ENCODE results near the gene DYNLT1.

Gene DYNLT1

GRCh38 chr6:158669145-158670035 is 24.8 kb upstream of the DYNLT1 start:
- no peak for DNase-seq (ENCODE audit: extremely low spot score)
- ChIA-PET POLR2A (no interaction called here), CTCF (interaction anchor here (0.6 to 1.1 kb wide), 5 partner anchors 9 to 270 kb away, joined by 3 to 4 read pairs (median 3); no protein-coding TSS in a partner anchor)
- TF ChIP-seq SUZ12 (IDR thresholded peaks at IDR 0.05) = no peak
- TF ChIP-seq ZNF384 (IDR thresholded peaks at IDR 0.05) = no peak
- TF ChIP-seq SP1 (IDR thresholded peaks at IDR 0.05) = no peak
- no peak for TF ChIP-seq ARNT (IDR thresholded peaks at IDR 0.05)
- no peak for TF ChIP-seq CTBP1 (IDR thresholded peaks at IDR 0.05; ENCODE audit: borderline replicate concordance)
- no peak for TF ChIP-seq FOXM1 (IDR thresholded peaks at IDR 0.05; ENCODE audit: borderline replicate concordance)
- no peak for TF ChIP-seq FOXK2 (IDR thresholded peaks at IDR 0.05)
- TF ChIP-seq FOXA1 (IDR thresholded peaks at IDR 0.05) = no peak
- no peak for TF ChIP-seq BHLHE40 (IDR thresholded peaks at IDR 0.05; ENCODE audit: borderline replicate concordance)
- no peak for TF ChIP-seq L3MBTL2 (conservative IDR thresholded peaks at IDR 0.05)
- no peak for TF ChIP-seq TARDBP (IDR thresholded peaks at IDR 0.05)
- TF ChIP-seq NFRKB (IDR thresholded peaks at IDR 0.05) = no peak
- TF ChIP-seq LEF1 (IDR thresholded peaks at IDR 0.05; ENCODE audit: borderline replicate concordance) = no peak
- no peak for TF ChIP-seq ELF4 (IDR thresholded peaks at IDR 0.05)
- TF ChIP-seq HDGF (IDR thresholded peaks at IDR 0.05; ENCODE audit: borderline replicate concordance) = no peak
- TF ChIP-seq PKNOX1 (IDR thresholded peaks at IDR 0.05) = no peak

GRCh38 chr6:158668707-158669103 is 24.2 kb upstream of the DYNLT1 start:
- no peak for DNase-seq (ENCODE audit: extremely low spot score)
- POLR2A ChIA-PET = no interaction called here
- TF ChIP-seq FOXA1 (IDR thresholded peaks at IDR 0.05) (no peak), HDGF (IDR thresholded peaks at IDR 0.05; ENCODE audit: borderline replicate concordance) (no peak), BHLHE40 (IDR thresholded peaks at IDR 0.05; ENCODE audit: borderline replicate concordance) (no peak), TARDBP (IDR thresholded peaks at IDR 0.05) (no peak), FOXK2 (IDR thresholded peaks at IDR 0.05) (no peak), ARNT (IDR thresholded peaks at IDR 0.05) (no peak), ELF4 (IDR thresholded peaks at IDR 0.05) (no peak), L3MBTL2 (conservative IDR thresholded peaks at IDR 0.05) (no peak), PKNOX1 (IDR thresholded peaks at IDR 0.05) (no peak), FOXM1 (IDR thresholded peaks at IDR 0.05; ENCODE audit: borderline replicate concordance) (no peak), CTBP1 (IDR thresholded peaks at IDR 0.05; ENCODE audit: borderline replicate concordance) (no peak), SUZ12 (IDR thresholded peaks at IDR 0.05) (no peak), SP1 (IDR thresholded peaks at IDR 0.05) (no peak), LEF1 (IDR thresholded peaks at IDR 0.05; ENCODE audit: borderline replicate concordance) (no peak), ZNF384 (IDR thresholded peaks at IDR 0.05) (no peak)
- CTCF ChIA-PET = interaction anchor here (1.0 to 1.1 kb wide), 2 partner anchors 9 to 10 kb away, joined by 3 to 4 read pairs; no protein-coding TSS in a partner anchor

- ChIA-PET POLR2A (no interaction called here), CTCF (interaction anchor here (0.6 kb wide), 1 partner anchor 24 kb away, joined by 3 read pairs; no protein-coding TSS in a partner anchor)
- TF ChIP-seq CTBP1 (IDR thresholded peaks at IDR 0.05; ENCODE audit: borderline replicate concordance) = no peak
- TF ChIP-seq BHLHE40 (IDR thresholded peaks at IDR 0.05; ENCODE audit: borderline replicate concordance) = no peak
- no peak for TF ChIP-seq TARDBP (IDR thresholded peaks at IDR 0.05)
- no peak for TF ChIP-seq FOXM1 (IDR thresholded peaks at IDR 0.05; ENCODE audit: borderline replicate concordance)
- no peak for TF ChIP-seq PKNOX1 (IDR thresholded peaks at IDR 0.05)
- no peak for TF ChIP-seq L3MBTL2 (conservative IDR thresholded peaks at IDR 0.05)
- DNase-seq (ENCODE audit: extremely low spot score) = no peak
Observed at GRCh38 chr6:158667360-158667981, 22.9 kb upstream of the DYNLT1 start.

- ChIA-PET POLR2A (no interaction called here), CTCF (interaction anchor here (1.1 kb wide), 1 partner anchor 25 kb away, joined by 4 read pairs; no protein-coding TSS in a partner anchor)
- DNase-seq (ENCODE audit: extremely low spot score) = no peak
- TF ChIP-seq CTBP1 (IDR thresholded peaks at IDR 0.05; ENCODE audit: borderline replicate concordance) (no peak), ARNT (IDR thresholded peaks at IDR 0.05) (no peak), PKNOX1 (IDR thresholded peaks at IDR 0.05) (no peak), L3MBTL2 (conservative IDR thresholded peaks at IDR 0.05) (no peak), SP1 (IDR thresholded peaks at IDR 0.05) (no peak), FOXK2 (IDR thresholded peaks at IDR 0.05) (no peak), HDGF (IDR thresholded peaks at IDR 0.05; ENCODE audit: borderline replicate concordance) (no peak), TARDBP (IDR thresholded peaks at IDR 0.05) (no peak), FOXM1 (IDR thresholded peaks at IDR 0.05; ENCODE audit: borderline replicate concordance) (no peak), SUZ12 (IDR thresholded peaks at IDR 0.05) (no peak), NFRKB (IDR thresholded peaks at IDR 0.05) (no peak), LEF1 (IDR thresholded peaks at IDR 0.05; ENCODE audit: borderline replicate concordance) (no peak), FOXA1 (IDR thresholded peaks at IDR 0.05) (no peak)
Observed at GRCh38 chr6:158666628-158667359, 22.3 kb upstream of the DYNLT1 start.

Data from HEK293T (cell line).